ENCODE data around the gene JKAMP.
"Not testable (repeated sequence)": the region's sequence is repeated elsewhere in the genome, so short reads cannot be mapped to it uniquely, and the experiment has no call there.

JKAMP gene

GRCh38 chr14:59438195-59438647 lies 46.1 kb upstream of the JKAMP start:
- H3K4me1 ChIP-seq (ENCODE audit: insufficient read depth, low read length, severe bottlenecking): peaks cover 10% of the 10 kb centered on the region
- no peaks in the 10 kb centered on the region for H3K27me3 ChIP-seq (ENCODE audit: insufficient read depth, low read length)
- no peak overlapping the region for H3K9ac ChIP-seq (ENCODE audit: low read length)
- H3K27ac ChIP-seq (ENCODE audit: low read depth, low read length, poor library complexity, severe bottlenecking): no peak overlapping the region
- no peaks in the 10 kb centered on the region for H3K9me2 ChIP-seq (ENCODE audit: low read depth, low read length)
- H3F3A ChIP-seq (ENCODE audit: insufficient read depth, low read length): no peaks in the 10 kb centered on the region
- H4K20me1 ChIP-seq (ENCODE audit: insufficient read depth, low read length): no peaks in the 10 kb centered on the region
- H2AFZ ChIP-seq (ENCODE audit: low read length): no peak overlapping the region
- no peaks in the 10 kb centered on the region for H3K9me3 ChIP-seq (ENCODE audit: low read length)
- TF ChIP-seq, protein P1, sequence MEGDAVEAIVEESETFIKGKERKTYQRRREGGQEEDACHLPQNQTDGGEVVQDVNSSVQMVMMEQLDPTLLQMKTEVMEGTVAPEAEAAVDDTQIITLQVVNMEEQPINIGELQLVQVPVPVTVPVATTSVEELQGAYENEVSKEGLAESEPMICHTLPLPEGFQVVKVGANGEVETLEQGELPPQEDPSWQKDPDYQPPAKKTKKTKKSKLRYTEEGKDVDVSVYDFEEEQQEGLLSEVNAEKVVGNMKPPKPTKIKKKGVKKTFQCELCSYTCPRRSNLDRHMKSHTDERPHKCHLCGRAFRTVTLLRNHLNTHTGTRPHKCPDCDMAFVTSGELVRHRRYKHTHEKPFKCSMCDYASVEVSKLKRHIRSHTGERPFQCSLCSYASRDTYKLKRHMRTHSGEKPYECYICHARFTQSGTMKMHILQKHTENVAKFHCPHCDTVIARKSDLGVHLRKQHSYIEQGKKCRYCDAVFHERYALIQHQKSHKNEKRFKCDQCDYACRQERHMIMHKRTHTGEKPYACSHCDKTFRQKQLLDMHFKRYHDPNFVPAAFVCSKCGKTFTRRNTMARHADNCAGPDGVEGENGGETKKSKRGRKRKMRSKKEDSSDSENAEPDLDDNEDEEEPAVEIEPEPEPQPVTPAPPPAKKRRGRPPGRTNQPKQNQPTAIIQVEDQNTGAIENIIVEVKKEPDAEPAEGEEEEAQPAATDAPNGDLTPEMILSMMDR (IDR thresholded peaks at IDR 0.05; ENCODE audit: low read length): no peak
- TF ChIP-seq EZH2 (IDR thresholded peaks at IDR 0.05; ENCODE audit: borderline replicate concordance, low read length): no peak
- H3K36me3 ChIP-seq (ENCODE audit: insufficient read depth, low read length): no peaks in the 10 kb centered on the region
- H3K4me3 ChIP-seq (ENCODE audit: low read depth, low read length, poor library complexity, severe bottlenecking): no peak overlapping the region
- no peaks in the 10 kb centered on the region for H3K79me2 ChIP-seq (ENCODE audit: insufficient read depth, low read length)
- H3K4me2 ChIP-seq (ENCODE audit: low read length): no peak overlapping the region

- H3K9ac ChIP-seq (ENCODE audit: low read length): no peak overlapping the region
- no peaks in the 10 kb centered on the region for H3K79me2 ChIP-seq (ENCODE audit: insufficient read depth, low read length)
- no peaks in the 10 kb centered on the region for H4K20me1 ChIP-seq (ENCODE audit: insufficient read depth, low read length)
- no peaks in the 10 kb centered on the region for H3F3A ChIP-seq (ENCODE audit: insufficient read depth, low read length)
- no peaks in the 10 kb centered on the region for H3K9me3 ChIP-seq (ENCODE audit: low read length)
- H3K4me1 ChIP-seq (ENCODE audit: insufficient read depth, low read length, severe bottlenecking): peaks cover 19% of the 10 kb centered on the region
- no peaks in the 10 kb centered on the region for H3K27me3 ChIP-seq (ENCODE audit: insufficient read depth, low read length)
- H3K9me2 ChIP-seq (ENCODE audit: low read depth, low read length): no peaks in the 10 kb centered on the region
- H2AFZ ChIP-seq (ENCODE audit: low read length): no peak overlapping the region
- no peak for TF ChIP-seq EZH2 (IDR thresholded peaks at IDR 0.05; ENCODE audit: borderline replicate concordance, low read length)
- TF ChIP-seq, protein P1 (IDR thresholded peaks at IDR 0.05; ENCODE audit: low read length): no peak
- no peak overlapping the region for H3K4me2 ChIP-seq (ENCODE audit: low read length)
- no peak overlapping the region for H3K27ac ChIP-seq (ENCODE audit: low read depth, low read length, poor library complexity, severe bottlenecking)
- H3K4me3 ChIP-seq (ENCODE audit: low read depth, low read length, poor library complexity, severe bottlenecking): no peak overlapping the region
- H3K36me3 ChIP-seq (ENCODE audit: insufficient read depth, low read length): no peaks in the 10 kb centered on the region
Observed at GRCh38 chr14:59439256-59439965, 44.9 kb upstream of the JKAMP start.

- not testable (repeated sequence) for H3K27ac ChIP-seq (ENCODE audit: low read depth, low read length, poor library complexity, severe bottlenecking); H3K9me2 ChIP-seq (ENCODE audit: low read depth, low read length); H4K20me1 ChIP-seq (ENCODE audit: insufficient read depth, low read length); H3K4me1 ChIP-seq (ENCODE audit: insufficient read depth, low read length, severe bottlenecking); H3K27me3 ChIP-seq (ENCODE audit: insufficient read depth, low read length); H3K4me3 ChIP-seq (ENCODE audit: low read depth, low read length, poor library complexity, severe bottlenecking); H3K79me2 ChIP-seq (ENCODE audit: insufficient read depth, low read length); H3K9ac ChIP-seq (ENCODE audit: low read length); H2AFZ ChIP-seq (ENCODE audit: low read length); H3K4me2 ChIP-seq (ENCODE audit: low read length); H3K36me3 ChIP-seq (ENCODE audit: insufficient read depth, low read length); H3F3A ChIP-seq (ENCODE audit: insufficient read depth, low read length); H3K9me3 ChIP-seq (ENCODE audit: low read length)
Observed at GRCh38 chr14:59448673-59449072, 35.6 kb upstream of the JKAMP start.

GRCh38 chr14:59450716-59451115 lies 33.6 kb upstream of the JKAMP start:
- Histone ChIP-seq H3K27ac (ENCODE audit: low read depth, low read length, poor library complexity, severe bottlenecking) (no peak overlapping the region), H3K4me3 (ENCODE audit: low read depth, low read length, poor library complexity, severe bottlenecking) (no peak overlapping the region), H4K20me1 (ENCODE audit: insufficient read depth, low read length) (no peaks in the 10 kb centered on the region), H2AFZ (ENCODE audit: low read length) (no peak overlapping the region), H3K27me3 (ENCODE audit: insufficient read depth, low read length) (no peaks in the 10 kb centered on the region), H3K4me1 (ENCODE audit: insufficient read depth, low read length, severe bottlenecking) (no peaks in the 10 kb centered on the region), H3K4me2 (ENCODE audit: low read length) (no peak overlapping the region), H3K9me3 (ENCODE audit: low read length) (no peaks in the 10 kb centered on the region), H3K36me3 (ENCODE audit: insufficient read depth, low read length) (no peaks in the 10 kb centered on the region), H3K9ac (ENCODE audit: low read length) (no peak overlapping the region), H3K9me2 (ENCODE audit: low read depth, low read length) (no peaks in the 10 kb centered on the region), H3F3A (ENCODE audit: insufficient read depth, low read length) (no peaks in the 10 kb centered on the region), H3K79me2 (ENCODE audit: insufficient read depth, low read length) (no peaks in the 10 kb centered on the region)
- TF ChIP-seq, protein P1 (IDR thresholded peaks at IDR 0.05; ENCODE audit: low read length): no peak
- no peak for TF ChIP-seq EZH2 (IDR thresholded peaks at IDR 0.05; ENCODE audit: borderline replicate concordance, low read length)

Measured in OCI-LY1 (cell line).